Panc1 (cell line): ENCODE measurements around the gene ITGA2. TPM values are rescaled to one million over a fixed set of nuclear protein-coding genes. Genes with fewer than 3 reads are reported as not detected.

ENCODE experiments used
- ATAC-seq: fragments of 200-7000 bp; cut with Tn5 transposase; 2 replicates; pipeline ENCODE4 v1.9.1; 2020; ENCODE audit warnings: mild to moderate bottlenecking, moderate library complexity
- BruUV-seq: library from RNA; stranded (reverse); fragments of 400-500 nt; replicated peaks from 2 replicates; lab custom pipeline; 2021; lab: Mats Ljungman, UMichigan
- CTCF ChIA-PET: fragments of 300-600 bp; sonication (Branson Sonifier 250); formaldehyde crosslinking; loops from one replicate; lab custom pipeline; 2022; ENCODE audit warnings: antibody characterized with exemption; lab: Charles Lee
- POLR2A ChIA-PET: fragments of 300-600 bp; sonication (Branson Sonifier 250); formaldehyde crosslinking; loops from one replicate; lab custom pipeline; 2022; ENCODE audit warnings: antibody characterized with exemption; lab: Charles Lee
- DNase-seq: peaks from one replicate; pipeline ENCODE4 v3.0.0-alpha.2; 2010; ENCODE audit warnings: low read depth, low spot score
- H3K27ac ChIP-seq: 2 replicates; pipeline ENCODE4 v1.5.1; 2011; ENCODE audit warnings: mild to moderate bottlenecking, low read length, inconsistent platforms
- H3K27me3 ChIP-seq: fragments of 200-500 bp; sonication (Bioruptor generic); 2 replicates; pipeline ENCODE4 v1.6.0; 2014; ENCODE audit warnings: low read length, inconsistent platforms; ENCODE audit not compliant: control insufficient read depth, insufficient read depth
- H3K36me3 ChIP-seq: fragments of 200-500 bp; sonication (Bioruptor generic); 2 replicates; pipeline ENCODE4 v1.5.1; 2014; ENCODE audit warnings: inconsistent platforms, mild to moderate bottlenecking, low read length, moderate library complexity; ENCODE audit not compliant: control insufficient read depth, insufficient read depth
- H3K4me1 ChIP-seq: 2 replicates; pipeline ENCODE4 v1.5.1; 2011; ENCODE audit warnings: inconsistent platforms, mild to moderate bottlenecking, low read length, moderate library complexity; ENCODE audit not compliant: control insufficient read depth, insufficient read depth
- H3K4me3 ChIP-seq, 2 experiments: 2 replicates each; pipeline ENCODE4 v1.5.1; 2011 to 2012; ENCODE audit warnings: low read depth in 2 of 2, low read length in 2 of 2, mild to moderate bottlenecking in 2 of 2, inconsistent platforms in 1 of 2, moderate library complexity in 1 of 2
- H3K9me3 ChIP-seq: fragments of 200-500 bp; sonication (Bioruptor generic); 2 replicates; pipeline ENCODE4 v1.5.1; 2014; ENCODE audit warnings: low read depth, mild to moderate bottlenecking, inconsistent platforms, low read length, moderate library complexity; ENCODE audit not compliant: control insufficient read depth, insufficient read depth
- POLR2AphosphoS5 ChIP-seq: IDR thresholded peaks from 2 replicates; pipeline ENCODE4 v1.6.1; 2012; ENCODE audit warnings: mild to moderate bottlenecking, low read depth, low read length, moderate library complexity
- SIN3A ChIP-seq: IDR thresholded peaks from 2 replicates; pipeline ENCODE4 v1.6.1; 2012; ENCODE audit warnings: low read depth, mild to moderate bottlenecking, low read length, moderate library complexity, borderline replicate concordance; ENCODE audit not compliant: insufficient read depth
- TCF7L2 ChIP-seq: IDR thresholded peaks from 2 replicates; pipeline ENCODE4 v1.6.1; 2011; ENCODE audit warnings: mild to moderate bottlenecking, low read depth, low read length, inconsistent platforms
- in situ Hi-C: cut with HindIII; loops from 2 replicates; pipeline ENCODE4 v1.10.0; 2016; ENCODE audit warnings: low sequenced_read_pairs, low pct_unique_long_range_greater_than_20kb
- intact Hi-C: fragments of 100-400 bp; cut with micrococcal nuclease; formaldehyde crosslinking; loops from one replicate; pipeline ENCODE4 v1.10.0; 2022; ENCODE audit not compliant: unreplicated experiment
- total RNA-seq: library from RNA; stranded (reverse); gene quantifications from one replicate; pipeline ENCODE4 v1.2.1, GENCODE V29; 2021; ENCODE audit not compliant: unreplicated experiment
- TF ChIP-seq, protein P1 (sequence below), 2 experiments: IDR thresholded peaks; 2 replicates each; pipeline ENCODE4 v1.6.1; 2011 to 2012; ENCODE audit warnings: low read depth in 2 of 2, control low read depth in 1 of 2, low read length in 1 of 2, mild to moderate bottlenecking in 1 of 2, moderate library complexity in 1 of 2; ENCODE audit not compliant: insufficient read depth in 1 of 2
- TF ChIP-seq, protein P2 (sequence below): fragments of 450-650 bp; IDR thresholded peaks from 2 replicates; pipeline ENCODE4 v1.5.1; 2017; ENCODE audit warnings: mild to moderate bottlenecking

The ITGA2 gene
- total RNA-seq, 1 experiment from 2014 or later, result 41.8 TPM

DNA sequence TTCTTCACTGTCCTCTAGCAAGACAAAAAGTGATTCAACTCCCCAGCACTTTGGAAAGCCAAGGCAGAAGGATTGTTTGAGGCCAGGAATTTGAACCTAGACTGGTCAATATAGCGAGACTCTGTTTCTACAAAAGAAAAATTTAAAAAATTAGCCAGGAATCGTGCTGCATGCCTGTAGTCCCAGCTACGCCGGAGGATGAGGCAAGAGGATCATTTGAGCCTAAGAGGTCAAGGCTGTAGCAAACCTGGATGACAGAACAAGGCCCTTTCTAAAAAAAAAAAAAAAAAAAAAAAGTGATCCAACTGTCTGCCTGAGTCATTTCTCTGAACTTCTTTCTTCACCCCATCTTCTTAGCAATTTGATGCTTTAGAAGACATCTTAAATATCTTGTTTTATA is 12.4 kb downstream of the ITGA2 start:
- no peaks in the 10 kb centered on the region for H3K9me3 ChIP-seq
- intact Hi-C loops, result no loop called here
- TF ChIP-seq SIN3A, result no peak
- H3K4me1 ChIP-seq, result peaks cover 40% of the 10 kb centered on the region
- DNase-seq (no peak), ATAC-seq (no peak)
- in situ Hi-C loops, result no loop called here
- ChIA-PET CTCF (no interaction called here), POLR2A (no interaction called here)
- H3K27ac ChIP-seq, result peak overlapping the region; percentile 14; the same call in 1 of the 2 replicates
- no peak overlapping the region for H3K4me3 ChIP-seq
- H3K27me3 ChIP-seq, result no peaks in the 10 kb centered on the region
- BruUV-seq, result no TSS peak
- H3K36me3 ChIP-seq, result no peaks in the 10 kb centered on the region; the same call in 1 of the 2 replicates

DNA sequence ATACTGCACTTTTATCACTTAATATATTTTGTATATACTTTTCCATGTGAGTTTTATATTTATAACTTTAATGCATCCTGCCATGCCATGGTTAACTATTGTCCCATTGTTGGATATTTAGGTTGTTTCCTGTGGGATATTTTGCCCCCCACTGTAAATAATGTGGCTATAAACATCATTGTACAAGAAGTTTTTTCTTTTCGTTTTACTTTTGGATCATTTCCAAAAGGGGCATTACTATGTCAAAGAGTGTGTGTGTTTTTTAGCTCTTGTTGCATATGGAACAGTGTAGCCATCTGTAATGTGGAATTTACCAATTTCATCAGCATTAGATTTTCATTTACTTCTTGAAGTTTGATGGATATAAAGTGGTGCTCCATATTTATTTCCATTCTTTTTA is 13.3 kb downstream of the ITGA2 start:
- POLR2A ChIA-PET, result no interaction called here
- DNase-seq (no peak), ATAC-seq (no peak)
- Histone ChIP-seq H3K36me3 (no peaks in the 10 kb centered on the region; the same call in 1 of the 2 replicates), H3K27me3 (no peaks in the 10 kb centered on the region), H3K4me3 (no peak overlapping the region), H3K9me3 (no peaks in the 10 kb centered on the region), H3K27ac (no peak overlapping the region), H3K4me1 (peaks cover 40% of the 10 kb centered on the region)
- intact Hi-C loops, result no loop called here
- in situ Hi-C loops, result no loop called here
- TF ChIP-seq, protein P1, sequence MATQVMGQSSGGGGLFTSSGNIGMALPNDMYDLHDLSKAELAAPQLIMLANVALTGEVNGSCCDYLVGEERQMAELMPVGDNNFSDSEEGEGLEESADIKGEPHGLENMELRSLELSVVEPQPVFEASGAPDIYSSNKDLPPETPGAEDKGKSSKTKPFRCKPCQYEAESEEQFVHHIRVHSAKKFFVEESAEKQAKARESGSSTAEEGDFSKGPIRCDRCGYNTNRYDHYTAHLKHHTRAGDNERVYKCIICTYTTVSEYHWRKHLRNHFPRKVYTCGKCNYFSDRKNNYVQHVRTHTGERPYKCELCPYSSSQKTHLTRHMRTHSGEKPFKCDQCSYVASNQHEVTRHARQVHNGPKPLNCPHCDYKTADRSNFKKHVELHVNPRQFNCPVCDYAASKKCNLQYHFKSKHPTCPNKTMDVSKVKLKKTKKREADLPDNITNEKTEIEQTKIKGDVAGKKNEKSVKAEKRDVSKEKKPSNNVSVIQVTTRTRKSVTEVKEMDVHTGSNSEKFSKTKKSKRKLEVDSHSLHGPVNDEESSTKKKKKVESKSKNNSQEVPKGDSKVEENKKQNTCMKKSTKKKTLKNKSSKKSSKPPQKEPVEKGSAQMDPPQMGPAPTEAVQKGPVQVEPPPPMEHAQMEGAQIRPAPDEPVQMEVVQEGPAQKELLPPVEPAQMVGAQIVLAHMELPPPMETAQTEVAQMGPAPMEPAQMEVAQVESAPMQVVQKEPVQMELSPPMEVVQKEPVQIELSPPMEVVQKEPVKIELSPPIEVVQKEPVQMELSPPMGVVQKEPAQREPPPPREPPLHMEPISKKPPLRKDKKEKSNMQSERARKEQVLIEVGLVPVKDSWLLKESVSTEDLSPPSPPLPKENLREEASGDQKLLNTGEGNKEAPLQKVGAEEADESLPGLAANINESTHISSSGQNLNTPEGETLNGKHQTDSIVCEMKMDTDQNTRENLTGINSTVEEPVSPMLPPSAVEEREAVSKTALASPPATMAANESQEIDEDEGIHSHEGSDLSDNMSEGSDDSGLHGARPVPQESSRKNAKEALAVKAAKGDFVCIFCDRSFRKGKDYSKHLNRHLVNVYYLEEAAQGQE (IDR thresholded peaks at IDR 0.05; ENCODE audit: insufficient read depth in 1 of 2, low read depth in 2 of 2, low read length in 1 of 2), result no peak
- BruUV-seq, result no TSS peak
- CTCF ChIA-PET, result no interaction called here

DNA sequence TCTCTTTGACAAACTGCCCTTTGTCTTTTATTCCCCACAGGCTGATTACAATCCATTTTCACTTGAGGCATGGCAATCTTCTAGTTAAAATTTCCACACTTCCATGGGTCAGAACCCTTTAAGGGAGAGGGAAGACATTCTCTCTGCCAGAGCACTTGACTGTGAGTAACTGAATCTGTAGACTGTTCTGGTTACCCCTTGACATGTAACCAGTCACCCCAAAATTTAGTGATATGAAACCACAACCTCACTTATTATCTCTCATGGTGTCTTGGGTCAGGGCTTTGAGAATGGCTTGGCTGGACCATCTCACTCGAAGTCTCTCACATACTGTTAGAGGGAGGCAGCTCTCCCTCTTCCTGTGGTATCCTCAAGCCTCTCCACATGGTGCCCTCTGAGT is 14.0 kb downstream of the ITGA2 start:
- ATAC-seq, result no peak
- no peak for DNase-seq
- H3K4me1 ChIP-seq, result peaks cover 43% of the 10 kb centered on the region
- in situ Hi-C loops, result no loop called here
- H3K4me3 ChIP-seq, result no peak overlapping the region
- ChIA-PET CTCF (no interaction called here), POLR2A (no interaction called here)
- TF ChIP-seq, protein P2, sequence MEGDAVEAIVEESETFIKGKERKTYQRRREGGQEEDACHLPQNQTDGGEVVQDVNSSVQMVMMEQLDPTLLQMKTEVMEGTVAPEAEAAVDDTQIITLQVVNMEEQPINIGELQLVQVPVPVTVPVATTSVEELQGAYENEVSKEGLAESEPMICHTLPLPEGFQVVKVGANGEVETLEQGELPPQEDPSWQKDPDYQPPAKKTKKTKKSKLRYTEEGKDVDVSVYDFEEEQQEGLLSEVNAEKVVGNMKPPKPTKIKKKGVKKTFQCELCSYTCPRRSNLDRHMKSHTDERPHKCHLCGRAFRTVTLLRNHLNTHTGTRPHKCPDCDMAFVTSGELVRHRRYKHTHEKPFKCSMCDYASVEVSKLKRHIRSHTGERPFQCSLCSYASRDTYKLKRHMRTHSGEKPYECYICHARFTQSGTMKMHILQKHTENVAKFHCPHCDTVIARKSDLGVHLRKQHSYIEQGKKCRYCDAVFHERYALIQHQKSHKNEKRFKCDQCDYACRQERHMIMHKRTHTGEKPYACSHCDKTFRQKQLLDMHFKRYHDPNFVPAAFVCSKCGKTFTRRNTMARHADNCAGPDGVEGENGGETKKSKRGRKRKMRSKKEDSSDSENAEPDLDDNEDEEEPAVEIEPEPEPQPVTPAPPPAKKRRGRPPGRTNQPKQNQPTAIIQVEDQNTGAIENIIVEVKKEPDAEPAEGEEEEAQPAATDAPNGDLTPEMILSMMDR, result no peak
- TF ChIP-seq POLR2AphosphoS5 (no peak), SIN3A (no peak), TCF7L2 (no peak)
- TF ChIP-seq, protein P1 (IDR thresholded peaks at IDR 0.05; ENCODE audit: insufficient read depth in 1 of 2, low read depth in 2 of 2, low read length in 1 of 2), result no peak
- H3K36me3 ChIP-seq, result no peaks in the 10 kb centered on the region; the same call in 1 of the 2 replicates
- no peaks in the 10 kb centered on the region for H3K9me3 ChIP-seq
- peak overlapping the region; percentile 3; the same call in 1 of the 2 replicates for H3K27ac ChIP-seq
- BruUV-seq, result no TSS peak
- intact Hi-C loops, result no loop called here
- no peaks in the 10 kb centered on the region for H3K27me3 ChIP-seq
